Measurements from ENCODE around the gene PTPRG.
A peak's percentile ranks its signal among the peaks of the same experiment; 100 is the strongest.

Gene PTPRG

DNA sequence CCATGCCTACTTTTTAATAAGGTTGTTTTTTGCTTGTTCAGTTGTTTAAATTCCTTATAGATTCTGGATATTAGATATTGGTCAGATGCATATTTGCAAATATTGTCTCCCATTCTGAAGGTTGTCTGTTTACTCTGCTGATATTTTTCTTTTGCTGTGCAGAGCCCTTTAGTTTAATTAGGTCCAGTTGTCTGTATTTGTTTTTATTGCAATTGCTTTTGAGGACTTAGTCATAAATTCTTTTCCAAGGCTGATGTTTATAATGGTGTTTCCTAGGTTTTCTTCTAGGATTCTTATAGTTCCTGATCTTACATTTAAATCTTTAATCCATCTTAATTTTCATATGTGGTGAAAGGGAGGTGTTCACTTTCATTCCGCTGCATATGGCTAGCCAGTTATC is 77.4 kb downstream of the PTPRG start:
- Histone ChIP-seq H2AFZ (ENCODE audit: low read depth) (no peak overlapping the region), H3K27ac (peak overlapping the region; percentile 83; the same call in 1 of the 2 replicates), H3K79me2 (ENCODE audit: insufficient read depth, low read depth) (no peaks in the 10 kb centered on the region), H3K27me3 (ENCODE audit: insufficient read depth, low read depth) (no peaks in the 10 kb centered on the region), H3K4me3 (IDR thresholded peaks at IDR 0.05; ENCODE audit: insufficient read depth, low read depth, low read length) (no peak overlapping the region), H3K36me3 (ENCODE audit: insufficient read depth) (no peaks in the 10 kb centered on the region), H3K4me1 (ENCODE audit: low read depth, poor library complexity, severe bottlenecking) (peaks cover 59% of the 10 kb centered on the region), H3K4me2 (peak overlapping the region; percentile 92), H3K9ac (no peak overlapping the region), H4K20me1 (ENCODE audit: insufficient read depth) (no peaks in the 10 kb centered on the region)
- TF ChIP-seq, protein P1, sequence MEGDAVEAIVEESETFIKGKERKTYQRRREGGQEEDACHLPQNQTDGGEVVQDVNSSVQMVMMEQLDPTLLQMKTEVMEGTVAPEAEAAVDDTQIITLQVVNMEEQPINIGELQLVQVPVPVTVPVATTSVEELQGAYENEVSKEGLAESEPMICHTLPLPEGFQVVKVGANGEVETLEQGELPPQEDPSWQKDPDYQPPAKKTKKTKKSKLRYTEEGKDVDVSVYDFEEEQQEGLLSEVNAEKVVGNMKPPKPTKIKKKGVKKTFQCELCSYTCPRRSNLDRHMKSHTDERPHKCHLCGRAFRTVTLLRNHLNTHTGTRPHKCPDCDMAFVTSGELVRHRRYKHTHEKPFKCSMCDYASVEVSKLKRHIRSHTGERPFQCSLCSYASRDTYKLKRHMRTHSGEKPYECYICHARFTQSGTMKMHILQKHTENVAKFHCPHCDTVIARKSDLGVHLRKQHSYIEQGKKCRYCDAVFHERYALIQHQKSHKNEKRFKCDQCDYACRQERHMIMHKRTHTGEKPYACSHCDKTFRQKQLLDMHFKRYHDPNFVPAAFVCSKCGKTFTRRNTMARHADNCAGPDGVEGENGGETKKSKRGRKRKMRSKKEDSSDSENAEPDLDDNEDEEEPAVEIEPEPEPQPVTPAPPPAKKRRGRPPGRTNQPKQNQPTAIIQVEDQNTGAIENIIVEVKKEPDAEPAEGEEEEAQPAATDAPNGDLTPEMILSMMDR (conservative IDR thresholded peaks at IDR 0.05; ENCODE audit: low read depth, low read length) = no peak

DNA sequence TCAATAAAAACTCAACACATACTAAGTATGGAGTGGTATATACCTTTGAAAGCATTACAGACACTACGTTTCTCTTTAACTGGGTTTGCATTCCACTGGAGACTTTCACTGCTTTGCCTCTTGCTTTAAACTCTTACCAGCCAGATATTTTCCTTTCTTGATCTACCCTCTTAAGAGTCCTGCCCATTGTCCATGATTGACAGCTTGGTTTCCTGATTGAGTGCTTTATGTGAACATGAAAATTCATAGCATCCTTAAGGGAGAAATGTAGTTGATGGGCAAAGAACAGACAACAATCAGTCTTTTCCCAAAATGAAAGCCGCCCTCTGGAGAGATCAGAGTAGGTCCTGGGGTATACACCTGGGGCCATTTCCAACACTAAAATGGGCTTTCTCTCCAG is 78.6 kb downstream of the PTPRG start:
- H3K27me3 ChIP-seq (ENCODE audit: insufficient read depth, low read depth) = no peaks in the 10 kb centered on the region
- H3K9ac ChIP-seq = no peak overlapping the region
- no peaks in the 10 kb centered on the region for H3K36me3 ChIP-seq (ENCODE audit: insufficient read depth)
- no peak overlapping the region for H2AFZ ChIP-seq (ENCODE audit: low read depth)
- no peaks in the 10 kb centered on the region for H4K20me1 ChIP-seq (ENCODE audit: insufficient read depth)
- TF ChIP-seq, protein P1 (conservative IDR thresholded peaks at IDR 0.05; ENCODE audit: low read depth, low read length) = no peak
- H3K4me2 ChIP-seq = no peak overlapping the region
- H3K27ac ChIP-seq = no peak overlapping the region
- no peak overlapping the region for H3K4me3 ChIP-seq (IDR thresholded peaks at IDR 0.05; ENCODE audit: insufficient read depth, low read depth, low read length)
- H3K79me2 ChIP-seq (ENCODE audit: insufficient read depth, low read depth) = no peaks in the 10 kb centered on the region
- peaks cover 46% of the 10 kb centered on the region for H3K4me1 ChIP-seq (ENCODE audit: low read depth, poor library complexity, severe bottlenecking)

DNA sequence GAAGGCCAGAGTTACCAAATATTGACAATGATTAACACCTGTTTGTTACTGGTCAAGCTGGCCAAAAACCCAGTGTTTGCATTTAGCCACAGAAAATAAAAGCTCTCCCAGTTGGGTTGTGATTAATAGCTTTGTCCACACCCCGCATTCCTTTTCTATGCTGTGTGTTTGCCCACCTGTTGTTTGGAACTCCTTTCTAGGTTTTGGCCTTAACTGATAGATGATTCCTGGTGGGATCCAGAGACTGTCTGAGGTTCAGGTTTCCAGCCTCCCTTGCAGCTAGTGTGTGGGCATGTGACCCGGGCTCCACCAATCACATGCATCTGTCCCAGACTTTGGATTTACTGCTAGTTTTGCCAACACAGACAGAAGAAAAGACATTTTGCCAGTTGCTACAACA is 83.8 kb downstream of the PTPRG start:
- no peaks in the 10 kb centered on the region for H3K36me3 ChIP-seq (ENCODE audit: insufficient read depth)
- no peaks in the 10 kb centered on the region for H4K20me1 ChIP-seq (ENCODE audit: insufficient read depth)
- no peak overlapping the region for H3K4me2 ChIP-seq
- no peaks in the 10 kb centered on the region for H3K27me3 ChIP-seq (ENCODE audit: insufficient read depth, low read depth)
- H3K9ac ChIP-seq = no peak overlapping the region
- no peak overlapping the region for H3K4me3 ChIP-seq (IDR thresholded peaks at IDR 0.05; ENCODE audit: insufficient read depth, low read depth, low read length)
- H3K79me2 ChIP-seq (ENCODE audit: insufficient read depth, low read depth) = no peaks in the 10 kb centered on the region
- TF ChIP-seq, protein P1 (conservative IDR thresholded peaks at IDR 0.05; ENCODE audit: low read depth, low read length) = no peak
- H2AFZ ChIP-seq (ENCODE audit: low read depth) = no peak overlapping the region
- no peak overlapping the region for H3K27ac ChIP-seq
- no peaks in the 10 kb centered on the region for H3K4me1 ChIP-seq (ENCODE audit: low read depth, poor library complexity, severe bottlenecking)

DNA sequence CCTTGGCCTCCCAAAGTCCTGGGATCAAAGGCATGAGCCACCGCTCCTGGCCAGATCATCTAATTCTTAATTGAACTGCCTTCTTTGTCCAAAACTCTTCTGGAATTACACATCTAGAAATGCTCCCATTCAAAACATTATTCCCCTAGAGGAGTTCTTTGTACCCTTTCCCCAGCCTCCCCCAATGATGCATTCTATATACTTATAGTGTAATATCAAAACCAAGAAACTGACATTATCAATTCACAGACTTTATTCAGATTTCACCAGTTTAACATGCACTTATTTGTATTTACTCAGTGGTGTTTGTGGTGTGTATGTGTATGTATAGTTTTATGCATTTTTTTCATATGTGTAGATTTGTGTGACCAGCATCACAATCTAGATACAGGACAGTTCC is 85.0 kb downstream of the PTPRG start:
- Histone ChIP-seq H2AFZ (ENCODE audit: low read depth) (no peak overlapping the region), H3K4me3 (IDR thresholded peaks at IDR 0.05; ENCODE audit: insufficient read depth, low read depth, low read length) (no peak overlapping the region), H3K79me2 (ENCODE audit: insufficient read depth, low read depth) (no peaks in the 10 kb centered on the region), H3K36me3 (ENCODE audit: insufficient read depth) (no peaks in the 10 kb centered on the region), H3K4me1 (ENCODE audit: low read depth, poor library complexity, severe bottlenecking) (no peaks in the 10 kb centered on the region), H3K27me3 (ENCODE audit: insufficient read depth, low read depth) (no peaks in the 10 kb centered on the region), H3K27ac (no peak overlapping the region), H3K9ac (no peak overlapping the region), H3K4me2 (no peak overlapping the region), H4K20me1 (ENCODE audit: insufficient read depth) (no peaks in the 10 kb centered on the region)
- TF ChIP-seq, protein P1 (conservative IDR thresholded peaks at IDR 0.05; ENCODE audit: low read depth, low read length) = no peak
